Measurements from ENCODE around the gene GEN1. TPM values are rescaled to one million over a fixed set of nuclear protein-coding genes. Genes with fewer than 3 reads are reported as not detected.

Gene GEN1
- total RNA-seq, 1 donor from 2014 or later: 43.5 TPM

DNA sequence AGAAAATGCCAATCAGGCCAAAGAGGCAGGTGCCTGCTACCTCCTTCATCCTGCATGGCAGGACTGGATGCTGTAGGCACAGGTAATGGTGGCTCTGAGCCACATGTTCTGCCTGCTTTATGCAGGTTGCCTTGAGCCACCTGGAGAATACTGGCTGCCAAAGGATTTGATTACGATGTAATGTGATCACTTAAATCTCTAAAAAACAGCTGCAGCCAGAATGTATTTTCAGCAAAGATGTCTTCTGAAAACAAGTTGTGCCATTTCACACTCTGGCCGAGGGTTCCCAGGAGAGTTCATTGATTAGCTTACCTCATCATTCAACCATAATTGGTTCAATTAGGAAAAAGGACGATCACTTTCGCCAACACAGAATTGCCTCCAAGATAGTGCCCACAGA lies 44.4 kb downstream of the GEN1 start:
- H3K9ac ChIP-seq: no peak overlapping the region
- no peak overlapping the region for H3K27ac Mint-ChIP-seq
- H4K20me1 ChIP-seq (ENCODE audit: low read depth): no peaks in the 10 kb centered on the region
- H3K36me3 ChIP-seq: no peaks in the 10 kb centered on the region
- no peaks in the 10 kb centered on the region for H3K79me2 ChIP-seq (ENCODE audit: low read depth)
- TF ChIP-seq EZH2 (IDR thresholded peaks at IDR 0.05) (no peak), EZH2phosphoT487 (IDR thresholded peaks at IDR 0.05) (no peak)
- TF ChIP-seq, protein P1, sequence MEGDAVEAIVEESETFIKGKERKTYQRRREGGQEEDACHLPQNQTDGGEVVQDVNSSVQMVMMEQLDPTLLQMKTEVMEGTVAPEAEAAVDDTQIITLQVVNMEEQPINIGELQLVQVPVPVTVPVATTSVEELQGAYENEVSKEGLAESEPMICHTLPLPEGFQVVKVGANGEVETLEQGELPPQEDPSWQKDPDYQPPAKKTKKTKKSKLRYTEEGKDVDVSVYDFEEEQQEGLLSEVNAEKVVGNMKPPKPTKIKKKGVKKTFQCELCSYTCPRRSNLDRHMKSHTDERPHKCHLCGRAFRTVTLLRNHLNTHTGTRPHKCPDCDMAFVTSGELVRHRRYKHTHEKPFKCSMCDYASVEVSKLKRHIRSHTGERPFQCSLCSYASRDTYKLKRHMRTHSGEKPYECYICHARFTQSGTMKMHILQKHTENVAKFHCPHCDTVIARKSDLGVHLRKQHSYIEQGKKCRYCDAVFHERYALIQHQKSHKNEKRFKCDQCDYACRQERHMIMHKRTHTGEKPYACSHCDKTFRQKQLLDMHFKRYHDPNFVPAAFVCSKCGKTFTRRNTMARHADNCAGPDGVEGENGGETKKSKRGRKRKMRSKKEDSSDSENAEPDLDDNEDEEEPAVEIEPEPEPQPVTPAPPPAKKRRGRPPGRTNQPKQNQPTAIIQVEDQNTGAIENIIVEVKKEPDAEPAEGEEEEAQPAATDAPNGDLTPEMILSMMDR (IDR thresholded peaks at IDR 0.05): no peak
- peaks cover 6% of the 10 kb centered on the region for H3K4me1 ChIP-seq
- peaks cover 29% of the 10 kb centered on the region for H3K4me1 Mint-ChIP-seq
- H3K9me3 ChIP-seq (ENCODE audit: low read depth): no peaks in the 10 kb centered on the region
- no peak for DNase-seq (ENCODE audit: low spot score)
- H3K4me3 ChIP-seq: no peak overlapping the region
- no peak overlapping the region for H2AFZ ChIP-seq (replicated peaks)
- H3K9me3 Mint-ChIP-seq: no peaks in the 10 kb centered on the region
- H3K27me3 Mint-ChIP-seq (ENCODE audit: insufficient read depth, low read depth): peaks cover 9% of the 10 kb centered on the region
- no peak overlapping the region for H3K4me2 ChIP-seq
- no peaks in the 10 kb centered on the region for H3K27me3 ChIP-seq
- no peaks in the 10 kb centered on the region for H3K36me3 Mint-ChIP-seq
- no peak overlapping the region for H3K27ac ChIP-seq
- no peaks in the 10 kb centered on the region for H3F3A ChIP-seq (ENCODE audit: low read depth)
- H3K4me3 Mint-ChIP-seq: no peak overlapping the region

DNA sequence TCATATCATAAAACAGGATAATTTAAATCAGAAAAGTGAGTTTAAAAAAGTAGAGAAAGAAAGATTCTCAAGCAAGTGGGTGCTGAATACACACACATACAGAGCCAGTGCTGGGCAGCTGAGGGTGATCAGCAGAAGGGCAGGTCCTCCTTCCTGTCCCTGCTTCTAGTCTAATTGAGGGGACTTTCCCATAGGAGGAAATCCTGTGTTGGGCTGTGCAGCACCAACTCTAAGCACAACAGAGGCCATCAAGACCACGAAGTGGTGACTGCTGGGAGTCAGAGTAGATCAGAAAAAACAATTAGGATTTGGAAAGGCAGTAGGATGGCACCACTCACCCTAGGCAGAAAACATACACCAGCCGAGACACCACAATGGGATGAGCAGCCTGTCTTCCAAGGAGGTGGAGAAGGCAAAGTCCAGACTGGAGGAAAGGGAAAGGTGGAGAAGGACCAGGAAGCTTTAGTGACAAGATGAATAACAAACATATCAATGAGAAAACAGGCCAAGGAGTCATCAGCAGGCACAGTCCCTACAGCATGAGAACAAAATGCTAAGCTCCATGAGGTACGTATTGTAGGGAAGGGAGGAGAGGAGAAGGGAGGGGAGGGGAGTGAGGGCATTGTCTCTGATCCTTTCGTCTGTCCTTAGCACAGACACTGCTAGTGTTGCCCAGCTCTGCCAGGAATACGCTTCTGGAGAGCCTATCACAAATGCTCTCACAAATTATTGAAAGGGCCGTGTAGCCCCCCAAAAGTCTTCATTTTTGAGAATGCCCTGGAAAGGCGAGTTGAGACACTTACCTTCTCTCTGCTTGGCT lies 45.6 kb downstream of the GEN1 start:
- Mint-ChIP-seq H3K27ac (peak overlapping the region; percentile 38), H3K4me1 (peaks cover 21% of the 10 kb centered on the region), H3K36me3 (no peaks in the 10 kb centered on the region), H3K4me3 (no peak overlapping the region), H3K9me3 (no peaks in the 10 kb centered on the region), H3K27me3 (ENCODE audit: insufficient read depth, low read depth) (peaks cover 9% of the 10 kb centered on the region)
- no peak for TF ChIP-seq EZH2 (IDR thresholded peaks at IDR 0.05)
- TF ChIP-seq EZH2phosphoT487 (IDR thresholded peaks at IDR 0.05): no peak
- TF ChIP-seq, protein P1 (IDR thresholded peaks at IDR 0.05): no peak
- no peaks in the 10 kb centered on the region for H4K20me1 ChIP-seq (ENCODE audit: low read depth)
- H3K9ac ChIP-seq: no peak overlapping the region
- peak overlapping the region; percentile 68 for H2AFZ ChIP-seq (replicated peaks)
- H3F3A ChIP-seq (ENCODE audit: low read depth): no peaks in the 10 kb centered on the region
- H3K36me3 ChIP-seq: no peaks in the 10 kb centered on the region
- no peaks in the 10 kb centered on the region for H3K9me3 ChIP-seq (ENCODE audit: low read depth)
- no peak for DNase-seq (ENCODE audit: low spot score)
- H3K27ac ChIP-seq: no peak overlapping the region
- H3K79me2 ChIP-seq (ENCODE audit: low read depth): no peaks in the 10 kb centered on the region
- H3K4me1 ChIP-seq: peaks cover 6% of the 10 kb centered on the region
- no peak overlapping the region for H3K4me3 ChIP-seq
- H3K4me2 ChIP-seq: no peak overlapping the region
- H3K27me3 ChIP-seq: no peaks in the 10 kb centered on the region

DNA sequence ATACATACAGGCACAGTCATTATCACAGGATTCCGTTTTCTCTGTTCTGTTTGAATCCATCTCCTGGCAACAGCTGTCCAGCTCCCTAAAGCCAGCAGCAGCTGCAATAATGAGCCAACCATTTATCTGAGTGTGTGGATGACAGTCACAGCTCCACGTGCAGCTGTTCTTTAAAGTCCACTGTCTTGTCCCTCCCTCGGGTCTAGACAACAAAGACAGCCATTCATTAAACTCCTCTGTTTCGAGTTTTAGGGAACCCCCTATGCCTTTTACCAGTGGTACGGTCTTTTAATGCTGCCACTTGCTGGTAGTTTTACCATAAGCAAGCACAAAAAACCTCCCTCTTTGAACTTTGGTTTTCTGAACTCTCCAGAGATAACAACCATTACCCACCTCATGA lies 46.3 kb downstream of the GEN1 start:
- H3K36me3 ChIP-seq: no peaks in the 10 kb centered on the region
- H3K27me3 Mint-ChIP-seq (ENCODE audit: insufficient read depth, low read depth): peaks cover 8% of the 10 kb centered on the region
- no peak overlapping the region for H3K27ac ChIP-seq
- no peaks in the 10 kb centered on the region for H3K27me3 ChIP-seq
- no peaks in the 10 kb centered on the region for H3F3A ChIP-seq (ENCODE audit: low read depth)
- no peaks in the 10 kb centered on the region for H4K20me1 ChIP-seq (ENCODE audit: low read depth)
- H3K9me3 ChIP-seq (ENCODE audit: low read depth): no peaks in the 10 kb centered on the region
- H3K79me2 ChIP-seq (ENCODE audit: low read depth): no peaks in the 10 kb centered on the region
- TF ChIP-seq EZH2 (IDR thresholded peaks at IDR 0.05) (no peak), EZH2phosphoT487 (IDR thresholded peaks at IDR 0.05) (no peak)
- TF ChIP-seq, protein P1 (IDR thresholded peaks at IDR 0.05): no peak
- no peaks in the 10 kb centered on the region for H3K9me3 Mint-ChIP-seq
- no peak for DNase-seq (ENCODE audit: low spot score)
- no peak overlapping the region for H3K4me2 ChIP-seq
- H3K4me3 Mint-ChIP-seq: no peak overlapping the region
- peaks cover 18% of the 10 kb centered on the region for H3K4me1 Mint-ChIP-seq
- peak overlapping the region; percentile 68 for H2AFZ ChIP-seq (replicated peaks)
- no peak overlapping the region for H3K4me3 ChIP-seq
- no peak overlapping the region for H3K9ac ChIP-seq
- H3K36me3 Mint-ChIP-seq: no peaks in the 10 kb centered on the region
- H3K4me1 ChIP-seq: peaks cover 6% of the 10 kb centered on the region
- peak overlapping the region; percentile 38 for H3K27ac Mint-ChIP-seq
